Hepatocyte (in vitro differentiated cells): ENCODE results near the gene ACIN1. TPM values are rescaled to one million over a fixed set of nuclear protein-coding genes. Genes with fewer than 3 reads are reported as not detected.

Experiments
- DNase-seq: peaks from one replicate; pipeline ENCODE4 v3.0.0-alpha.2; 2016; ENCODE audit warnings: low spot score
- H2AFZ ChIP-seq: fragments of 200-600 bp; sonication (generic); 2 replicates; pipeline ENCODE4 v1.6.0; 2016; ENCODE audit warnings: antibody characterized with exemption, mild to moderate bottlenecking
- H3K27ac ChIP-seq: fragments of 200-600 bp; sonication (generic); 2 replicates; pipeline ENCODE4 v1.5.1; 2016; ENCODE audit warnings: mild to moderate bottlenecking
- H3K27me3 ChIP-seq: fragments of 200-600 bp; sonication (generic); 2 replicates; pipeline ENCODE4 v1.6.1; 2016
- H3K36me3 ChIP-seq: fragments of 200-600 bp; sonication (generic); replicated peaks from 2 replicates; pipeline ENCODE4 v1.5.1; 2016; ENCODE audit warnings: low read depth; ENCODE audit not compliant: insufficient read depth
- H3K4me1 ChIP-seq: fragments of 200-600 bp; sonication (generic); 2 replicates; pipeline ENCODE4 v1.5.1; 2016; ENCODE audit warnings: mild to moderate bottlenecking, moderate library complexity; ENCODE audit not compliant: insufficient read depth
- H3K4me2 ChIP-seq: fragments of 200-600 bp; sonication (generic); 2 replicates; pipeline ENCODE4 v1.6.0; 2016
- H3K4me3 ChIP-seq: fragments of 200-600 bp; sonication (generic); 2 replicates; pipeline ENCODE4 v1.5.1; 2016; ENCODE audit warnings: mild to moderate bottlenecking
- H3K79me2 ChIP-seq: fragments of 200-600 bp; sonication (generic); 2 replicates; pipeline ENCODE4 v1.6.0; 2017; ENCODE audit warnings: mild to moderate bottlenecking
- H3K9me2 ChIP-seq: fragments of 200-600 bp; sonication (generic); replicated peaks from 2 replicates; pipeline ENCODE4 v1.6.0; 2017; ENCODE audit warnings: mild to moderate bottlenecking; ENCODE audit not compliant: insufficient read depth
- H3K9me3 ChIP-seq: fragments of 200-600 bp; sonication (generic); 2 replicates; pipeline ENCODE4 v1.5.1; 2016; ENCODE audit warnings: low read depth, mild to moderate bottlenecking
- H4K20me1 ChIP-seq: fragments of 200-600 bp; sonication (generic); 2 replicates; pipeline ENCODE4 v1.6.0; 2016; ENCODE audit warnings: mild to moderate bottlenecking; ENCODE audit not compliant: insufficient read depth, poor library complexity, severe bottlenecking
- CTCF ChIP-seq: fragments of 200-600 bp; sonication (generic); IDR thresholded peaks from 2 replicates; pipeline ENCODE4 v1.5.1; 2016; ENCODE audit warnings: antibody characterized with exemption, mild to moderate bottlenecking; ENCODE audit not compliant: poor library complexity
- EZH2 ChIP-seq: fragments of 200-600 bp; sonication (generic); IDR thresholded peaks from 2 replicates; pipeline ENCODE4 v1.6.1; 2016; ENCODE audit warnings: antibody characterized with exemption, mild to moderate bottlenecking, borderline replicate concordance
- EZH2phosphoT487 ChIP-seq: fragments of 200-600 bp; sonication (generic); IDR thresholded peaks from one replicate; pipeline ENCODE4 v1.6.1; 2018; ENCODE audit warnings: antibody characterized with exemption, mild to moderate bottlenecking, low read depth, moderate library complexity; ENCODE audit not compliant: unreplicated experiment, severe bottlenecking
- WGBS: methylation state at CpG from one replicate; pipeline ENCODE4 v1.1.6; 2016; ENCODE audit warnings: low lambda C conversion rate; ENCODE audit errors: missing lambda C conversion rate; 5-methylcytosine and 5-hydroxymethylcytosine counted together
- polyA plus RNA-seq: library from polyadenylated mRNA; unstranded; fragments of >200 nt; fragmentation: Nextera tagmentation; extraction: Ambion mirVana; gene quantifications from 2 replicates; pipeline ENCODE4 v1.2.1, GENCODE V29; 2016
- total RNA-seq: library from RNA; depleted of rRNA; stranded (reverse); fragments of >200 nt; gene quantifications from 2 replicates; pipeline ENCODE4 v1.2.3, GENCODE V29; 2014

Gene ACIN1
- total and polyA plus RNA-seq, 2 experiments from 2014 or later: 44.3 to 108 TPM

- Histone ChIP-seq H3K79me2 (peaks cover 84% of the 10 kb centered on the region), H3K9me2 (no peaks in the 10 kb centered on the region), H3K36me3 (peaks cover 7% of the 10 kb centered on the region), H4K20me1 (peaks cover 31% of the 10 kb centered on the region), H2AFZ (no peak overlapping the region), H3K27me3 (no peaks in the 10 kb centered on the region), H3K4me3 (peak overlapping the region; percentile 32), H3K4me1 (peaks cover 18% of the 10 kb centered on the region), H3K27ac (no peak overlapping the region), H3K9me3 (no peaks in the 10 kb centered on the region), H3K4me2 (peak overlapping the region; percentile 92)
- no peak for TF ChIP-seq CTCF
- no peak for TF ChIP-seq EZH2phosphoT487
- TF ChIP-seq EZH2: no peak
- 96% methylated on average over 2 of the region's 2 CpGs for WGBS
- DNase-seq: no peak
These were observed 1.4 kb downstream of the ACIN1 start for GRCh38 chr14:23093526-23093925.

GRCh38 chr14:23093104-23093503 lies 1.8 kb downstream of the ACIN1 start:
- Histone ChIP-seq H3K9me3 (no peaks in the 10 kb centered on the region), H2AFZ (no peak overlapping the region), H3K4me3 (no peak overlapping the region), H3K4me1 (peaks cover 18% of the 10 kb centered on the region), H3K4me2 (peak overlapping the region; percentile 92), H3K36me3 (peaks cover 7% of the 10 kb centered on the region), H3K27me3 (no peaks in the 10 kb centered on the region), H3K9me2 (no peaks in the 10 kb centered on the region), H3K79me2 (peaks cover 83% of the 10 kb centered on the region), H4K20me1 (peaks cover 31% of the 10 kb centered on the region), H3K27ac (no peak overlapping the region)
- WGBS: 66% methylated on average over 2 of the region's 2 CpGs
- TF ChIP-seq EZH2phosphoT487: no peak
- no peak for TF ChIP-seq EZH2
- no peak for TF ChIP-seq CTCF
- no peak for DNase-seq

- peaks cover 8% of the 10 kb centered on the region for H3K4me1 ChIP-seq
- no peaks in the 10 kb centered on the region for H3K27me3 ChIP-seq
- no peak for DNase-seq
- peaks cover 7% of the 10 kb centered on the region for H3K36me3 ChIP-seq
- H3K4me3 ChIP-seq: no peak overlapping the region
- no peaks in the 10 kb centered on the region for H3K9me3 ChIP-seq
- H2AFZ ChIP-seq: no peak overlapping the region
- H3K4me2 ChIP-seq: no peak overlapping the region
- H3K79me2 ChIP-seq: peaks cover 81% of the 10 kb centered on the region
- WGBS: 96% methylated on average over 11 of the region's 12 CpGs
- H3K9me2 ChIP-seq: no peaks in the 10 kb centered on the region
- TF ChIP-seq CTCF (no peak), EZH2phosphoT487 (no peak), EZH2 (no peak)
- no peak overlapping the region for H3K27ac ChIP-seq
- peaks cover 26% of the 10 kb centered on the region for H4K20me1 ChIP-seq
These were observed 3.4 kb downstream of the ACIN1 start for GRCh38 chr14:23091294-23092225.
